Measurements from ENCODE around the gene PNPLA3. TPM values are rescaled to one million over a fixed set of nuclear protein-coding genes. Genes with fewer than 3 reads are reported as not detected.
"Not testable (repeated sequence)": the region's sequence is repeated elsewhere in the genome, so short reads cannot be mapped to it uniquely, and the experiment has no call there.

The PNPLA3 gene
- total RNA-seq, 1 donor from 2014 or later: 1.4 TPM

DNA sequence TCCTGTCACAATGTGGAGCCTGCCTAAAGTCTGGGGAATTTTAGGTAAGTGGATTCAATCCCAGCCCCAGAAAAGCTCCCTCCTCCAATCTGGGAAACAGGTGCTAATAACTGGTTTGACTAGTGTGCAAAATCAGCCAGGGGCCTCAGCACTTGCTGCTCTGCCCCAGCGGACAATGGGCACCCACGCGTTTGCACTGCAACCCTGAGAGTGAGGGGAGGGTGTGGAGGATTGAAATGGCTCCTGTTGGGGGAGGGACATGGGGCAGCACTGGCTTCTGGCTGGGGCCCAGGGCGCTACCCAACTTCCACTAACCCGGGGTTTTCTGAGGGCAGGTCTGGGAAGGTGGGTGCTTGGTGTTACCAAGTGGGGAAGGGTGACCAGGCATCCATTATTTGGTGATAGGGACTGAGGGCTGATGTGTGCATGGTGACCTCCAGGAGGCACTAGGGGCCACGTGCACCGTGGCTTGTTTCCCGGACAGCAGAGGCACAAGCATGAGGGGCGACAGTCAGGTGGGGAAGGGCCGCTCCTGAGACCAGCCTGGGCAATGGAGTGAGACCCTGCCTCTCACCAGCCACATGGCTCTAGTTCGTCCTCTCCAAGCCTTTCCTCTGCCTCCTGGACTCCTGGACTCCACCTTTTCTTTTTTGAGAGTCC lies 27.5 kb upstream of the PNPLA3 start:
- Mint-ChIP-seq H3K27me3 (peaks cover 16% of the 10 kb centered on the region), H3K9me3 (no peaks in the 10 kb centered on the region), H3K27ac (no peak overlapping the region), H3K36me3 (ENCODE audit: low read depth) (no peaks in the 10 kb centered on the region), H3K4me3 (no peak overlapping the region), H3K4me1 (no peaks in the 10 kb centered on the region)
- intact Hi-C loops (cut with micrococcal nuclease): no loop called here
- DNase-seq: no peak

- Mint-ChIP-seq H3K4me1 (no peaks in the 10 kb centered on the region), H3K9me3 (no peaks in the 10 kb centered on the region), H3K4me3 (no peak overlapping the region), H3K27ac (no peak overlapping the region), H3K27me3 (peaks cover 8% of the 10 kb centered on the region), H3K36me3 (ENCODE audit: low read depth) (no peaks in the 10 kb centered on the region)
- DNase-seq: no peak
- intact Hi-C loops (cut with micrococcal nuclease): no loop called here
Observed at GRCh38 chr22:43897751-43898261, 25.8 kb upstream of the PNPLA3 start.

DNA sequence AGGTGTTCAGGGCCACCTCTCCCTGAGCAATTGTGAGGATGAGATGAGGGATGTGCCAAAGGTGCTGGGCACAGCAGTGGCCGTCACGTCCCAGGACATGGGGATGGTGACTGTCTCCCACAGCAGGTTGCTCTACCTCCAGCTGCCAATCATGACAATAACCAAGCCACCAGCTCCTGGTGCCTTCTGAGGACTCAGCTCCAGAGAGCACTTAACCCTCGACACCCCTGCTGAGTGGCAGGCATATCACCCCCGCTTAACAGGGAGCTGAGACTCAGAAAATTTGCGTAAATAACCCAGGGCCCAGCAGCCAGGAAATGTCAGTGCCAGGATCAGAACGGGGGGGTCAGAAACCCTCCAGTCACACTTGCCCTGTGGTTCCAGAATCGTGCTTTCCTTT lies 23.4 kb upstream of the PNPLA3 start:
- no peaks in the 10 kb centered on the region for H3K36me3 Mint-ChIP-seq (ENCODE audit: low read depth)
- no peaks in the 10 kb centered on the region for H3K4me1 Mint-ChIP-seq
- no peak overlapping the region for H3K4me3 Mint-ChIP-seq
- H3K27me3 Mint-ChIP-seq: peaks cover 2% of the 10 kb centered on the region
- intact Hi-C loops (cut with micrococcal nuclease): no loop called here
- H3K9me3 Mint-ChIP-seq: no peaks in the 10 kb centered on the region
- H3K27ac Mint-ChIP-seq: no peak overlapping the region
- no peak for DNase-seq

- intact Hi-C loops (cut with micrococcal nuclease): no loop called here
- H3K4me1 Mint-ChIP-seq: no peaks in the 10 kb centered on the region
- no peak for DNase-seq
- no peak overlapping the region for H3K27ac Mint-ChIP-seq
- H3K27me3 Mint-ChIP-seq: no peaks in the 10 kb centered on the region
- H3K36me3 Mint-ChIP-seq (ENCODE audit: low read depth): no peaks in the 10 kb centered on the region
- H3K4me3 Mint-ChIP-seq: no peak overlapping the region
- no peaks in the 10 kb centered on the region for H3K9me3 Mint-ChIP-seq
Observed at GRCh38 chr22:43901976-43902643, 21.5 kb upstream of the PNPLA3 start.

- H3K27ac Mint-ChIP-seq; intact Hi-C loops (cut with micrococcal nuclease); H3K9me3 Mint-ChIP-seq: not testable (repeated sequence)
Observed at GRCh38 chr22:43903033-43903432, 20.6 kb upstream of the PNPLA3 start.

DNA sequence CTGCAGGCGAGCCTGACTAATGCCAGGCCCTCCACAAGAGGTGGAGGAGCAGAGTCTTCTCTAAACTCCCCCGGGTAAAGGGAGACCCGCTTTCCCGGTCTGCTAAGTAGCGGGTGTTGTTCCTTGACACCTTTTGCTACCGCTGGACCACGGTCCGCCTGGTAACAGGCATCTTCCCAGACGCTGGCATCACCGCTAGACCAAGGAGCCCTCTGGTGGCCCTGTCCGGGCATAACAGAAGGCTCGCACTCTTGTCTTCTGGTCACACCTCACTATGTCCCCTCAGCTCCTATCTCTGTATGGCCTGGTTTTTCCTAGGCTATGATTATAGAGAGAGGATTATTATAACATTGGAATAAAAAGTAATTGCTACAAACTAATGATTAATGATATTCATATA lies 19.2 kb upstream of the PNPLA3 start:
- H3K9me3 Mint-ChIP-seq; H3K27ac Mint-ChIP-seq; intact Hi-C loops (cut with micrococcal nuclease); H3K4me3 Mint-ChIP-seq; H3K27me3 Mint-ChIP-seq; H3K4me1 Mint-ChIP-seq; H3K36me3 Mint-ChIP-seq (ENCODE audit: low read depth): not testable (repeated sequence)
- DNase-seq: peak; percentile 71

More at GRCh38 chr22:43903033-43903432, 20.6 kb upstream of the PNPLA3 start:
- H3K4me3 Mint-ChIP-seq; H3K4me1 Mint-ChIP-seq; DNase-seq; H3K27me3 Mint-ChIP-seq; H3K36me3 Mint-ChIP-seq (ENCODE audit: low read depth): not testable (repeated sequence)

GRCh38 chr22:43905681-43906080 lies 17.9 kb upstream of the PNPLA3 start:
- Mint-ChIP-seq H3K27me3 (peaks cover 4% of the 10 kb centered on the region), H3K4me3 (no peak overlapping the region), H3K36me3 (ENCODE audit: low read depth) (no peaks in the 10 kb centered on the region), H3K4me1 (no peaks in the 10 kb centered on the region), H3K27ac (no peak overlapping the region), H3K9me3 (no peaks in the 10 kb centered on the region)
- DNase-seq: no peak
- intact Hi-C loops (cut with micrococcal nuclease): no loop called here

- Mint-ChIP-seq H3K27ac (no peak overlapping the region), H3K9me3 (no peaks in the 10 kb centered on the region), H3K4me3 (no peak overlapping the region), H3K4me1 (no peaks in the 10 kb centered on the region), H3K27me3 (peaks cover 18% of the 10 kb centered on the region), H3K36me3 (ENCODE audit: low read depth) (no peaks in the 10 kb centered on the region)
- DNase-seq: no peak
- intact Hi-C loops (cut with micrococcal nuclease): no loop called here
Observed at GRCh38 chr22:43909708-43910107, 13.9 kb upstream of the PNPLA3 start.

DNA sequence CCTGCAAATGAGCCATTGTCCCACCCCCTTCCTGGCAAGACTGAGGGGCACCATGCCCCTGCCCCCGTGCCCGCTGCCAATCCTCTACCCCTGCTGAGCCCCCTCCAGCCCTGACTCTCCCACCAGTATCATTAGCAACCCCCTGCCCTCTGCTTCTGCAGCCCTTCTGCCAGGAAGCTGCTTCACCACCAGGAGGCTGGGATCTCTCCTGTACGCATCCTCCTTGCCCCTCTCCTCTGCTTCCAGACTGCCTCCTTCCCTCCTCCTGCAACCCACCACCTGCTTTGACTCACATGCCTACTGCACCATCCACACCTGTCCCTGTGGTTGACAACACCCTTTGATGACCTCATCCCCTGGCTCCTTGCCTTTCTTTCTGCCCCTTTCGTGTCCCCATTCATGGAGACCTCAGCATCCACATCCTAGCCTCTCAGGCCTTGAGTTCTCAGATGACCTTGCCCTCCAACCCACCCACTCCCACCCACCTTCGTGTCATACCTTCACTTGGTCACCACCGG lies 13.4 kb upstream of the PNPLA3 start:
- DNase-seq: no peak
- Mint-ChIP-seq H3K9me3 (no peaks in the 10 kb centered on the region), H3K27me3 (peaks cover 18% of the 10 kb centered on the region), H3K27ac (no peak overlapping the region), H3K36me3 (ENCODE audit: low read depth) (no peaks in the 10 kb centered on the region), H3K4me3 (no peak overlapping the region), H3K4me1 (no peaks in the 10 kb centered on the region)
- intact Hi-C loops (cut with micrococcal nuclease): no loop called here

GRCh38 chr22:43911351-43911750 lies 12.3 kb upstream of the PNPLA3 start:
- intact Hi-C loops (cut with micrococcal nuclease): no loop called here
- Mint-ChIP-seq H3K9me3 (no peaks in the 10 kb centered on the region), H3K27me3 (peaks cover 18% of the 10 kb centered on the region), H3K4me1 (no peaks in the 10 kb centered on the region), H3K27ac (no peak overlapping the region), H3K4me3 (no peak overlapping the region), H3K36me3 (ENCODE audit: low read depth) (no peaks in the 10 kb centered on the region)
- no peak for DNase-seq

DNA sequence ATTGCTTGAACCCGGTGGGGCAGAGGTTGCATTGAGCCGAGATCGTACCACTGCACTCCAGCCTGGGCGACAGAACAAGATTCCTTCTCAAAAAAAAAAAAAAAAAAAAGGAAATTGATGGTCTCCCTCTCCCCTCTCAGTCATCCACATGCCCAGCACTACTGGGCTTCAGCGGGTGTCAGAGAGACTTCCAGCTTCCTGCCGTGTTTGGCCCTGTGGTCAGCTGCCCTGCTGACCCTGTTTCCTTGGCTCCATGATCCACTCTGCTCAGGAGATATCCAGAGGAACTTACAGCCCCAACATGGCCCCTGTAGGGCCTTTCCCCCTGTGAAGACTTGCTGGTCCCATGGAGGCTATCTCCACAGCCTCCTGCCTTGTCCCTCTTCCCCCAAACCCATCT lies 6.1 kb upstream of the PNPLA3 start:
- H3K27me3 Mint-ChIP-seq: peaks cover 13% of the 10 kb centered on the region
- intact Hi-C loops (cut with micrococcal nuclease): no loop called here
- H3K4me3 Mint-ChIP-seq: no peak overlapping the region
- H3K36me3 Mint-ChIP-seq (ENCODE audit: low read depth): no peaks in the 10 kb centered on the region
- DNase-seq: no peak
- H3K9me3 Mint-ChIP-seq: no peaks in the 10 kb centered on the region
- H3K4me1 Mint-ChIP-seq: no peaks in the 10 kb centered on the region
- H3K27ac Mint-ChIP-seq: no peak overlapping the region

DNA sequence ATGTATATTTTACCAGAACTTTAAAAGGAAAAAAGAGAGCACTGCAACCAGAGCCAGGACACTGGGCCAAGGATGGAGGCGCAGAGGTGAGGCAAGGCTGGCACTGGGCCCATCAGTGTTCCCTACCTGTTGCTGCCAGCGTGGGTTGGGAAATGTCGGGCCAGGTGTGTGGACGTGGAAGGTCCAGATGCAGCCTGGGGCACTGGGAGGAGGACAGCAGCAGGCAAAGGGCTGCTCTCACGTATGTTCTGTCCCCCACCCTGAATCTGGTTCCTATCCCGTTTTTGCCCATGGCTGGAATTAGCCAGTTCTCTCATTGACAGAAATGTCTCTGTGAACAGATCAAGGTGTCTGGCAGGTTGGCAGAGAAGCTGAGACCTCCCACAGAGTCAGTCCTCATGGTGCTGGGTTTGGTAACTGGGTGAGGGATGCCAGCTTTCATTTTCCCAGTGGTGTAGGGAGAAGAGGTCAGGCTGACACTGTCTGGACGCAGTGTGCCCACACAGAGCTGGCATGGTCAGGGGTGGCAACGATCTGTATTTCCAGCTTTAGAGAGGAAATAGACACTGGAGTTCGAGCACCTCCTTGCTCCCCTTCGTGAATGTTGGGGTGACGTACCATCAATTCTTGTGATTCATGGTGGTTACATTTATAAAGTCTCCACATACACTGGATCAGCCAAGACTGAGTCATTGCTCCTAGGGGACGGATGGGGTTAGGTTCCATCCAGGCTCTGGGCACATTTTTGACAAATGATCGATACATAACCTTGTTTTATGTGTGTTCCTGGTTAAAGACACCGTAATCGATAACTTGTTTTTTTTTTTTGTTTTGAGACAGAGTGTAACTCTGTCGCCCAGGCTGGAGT lies 4.3 kb upstream of the PNPLA3 start:
- H3K27me3 Mint-ChIP-seq: peaks cover 14% of the 10 kb centered on the region
- intact Hi-C loops (cut with micrococcal nuclease): no loop called here
- H3K4me1 Mint-ChIP-seq: peaks cover 3% of the 10 kb centered on the region
- no peaks in the 10 kb centered on the region for H3K36me3 Mint-ChIP-seq (ENCODE audit: low read depth)
- no peak for DNase-seq
- H3K4me3 Mint-ChIP-seq: no peak overlapping the region
- H3K9me3 Mint-ChIP-seq: no peaks in the 10 kb centered on the region
- H3K27ac Mint-ChIP-seq: no peak overlapping the region

DNA sequence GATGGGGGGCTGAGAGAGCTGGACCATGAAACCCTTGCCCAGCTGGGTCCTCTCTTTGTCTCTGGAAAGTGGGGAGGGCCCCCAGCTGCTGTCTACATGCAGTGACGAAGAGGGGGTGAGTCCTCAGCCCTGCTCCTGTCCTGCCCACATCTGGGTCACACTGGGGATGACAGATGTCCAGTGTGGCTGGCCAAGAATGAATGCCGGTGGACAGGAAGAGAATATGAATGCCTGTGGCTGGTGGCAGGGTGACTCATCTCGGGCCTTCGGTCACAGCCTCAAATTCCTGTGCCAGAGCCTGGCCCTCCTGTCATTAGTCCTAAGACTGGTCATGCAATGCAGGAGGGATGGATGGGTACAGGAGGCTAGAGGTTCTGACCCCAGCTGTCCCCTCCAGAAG lies 2.2 kb upstream of the PNPLA3 start:
- H3K4me3 Mint-ChIP-seq: no peak overlapping the region
- DNase-seq: no peak
- no peak overlapping the region for H3K27ac Mint-ChIP-seq
- peaks cover 19% of the 10 kb centered on the region for H3K27me3 Mint-ChIP-seq
- peaks cover 3% of the 10 kb centered on the region for H3K4me1 Mint-ChIP-seq
- no peaks in the 10 kb centered on the region for H3K36me3 Mint-ChIP-seq (ENCODE audit: low read depth)
- intact Hi-C loops (cut with micrococcal nuclease): no loop called here
- no peaks in the 10 kb centered on the region for H3K9me3 Mint-ChIP-seq

DNA sequence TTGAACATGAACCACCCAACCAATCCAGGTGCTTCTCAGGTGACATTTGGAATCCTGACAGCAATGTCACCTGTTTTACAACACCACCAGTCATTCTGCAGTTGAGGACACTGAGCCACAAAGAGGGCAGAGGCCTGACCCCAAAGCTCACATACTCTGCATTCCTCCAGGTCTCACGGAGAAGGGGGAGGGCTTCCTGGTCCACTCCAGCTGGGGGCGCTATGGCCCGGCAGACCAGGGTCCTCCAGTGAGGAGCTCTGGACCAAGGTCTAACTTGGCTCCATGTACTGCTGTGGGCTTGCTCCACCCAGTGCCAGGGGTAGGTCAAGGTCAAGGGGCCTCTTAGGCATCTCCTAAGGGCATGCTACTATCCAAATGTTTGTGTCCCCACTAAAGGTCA lies 1.5 kb upstream of the PNPLA3 start:
- Mint-ChIP-seq H3K27ac (no peak overlapping the region), H3K4me3 (no peak overlapping the region), H3K4me1 (peaks cover 3% of the 10 kb centered on the region), H3K27me3 (peaks cover 18% of the 10 kb centered on the region), H3K36me3 (ENCODE audit: low read depth) (no peaks in the 10 kb centered on the region), H3K9me3 (no peaks in the 10 kb centered on the region)
- intact Hi-C loops (cut with micrococcal nuclease): no loop called here
- DNase-seq: no peak

Measured in activated CD4-positive, alpha-beta T cell treated with anti-CD3 and anti-CD28 coated beads, Interleukin-2, amount 10 ng/mL, durations not matched to agents 24 days and 14 days (primary cell).